Breast epithelium (tissue), 4 donors: ENCODE results near the gene FSTL3. TPM values are rescaled to one million over a fixed set of nuclear protein-coding genes. Genes with fewer than 3 reads are reported as not detected.

Experiments
- DNase-seq, 2 donors: peaks; one replicate each; pipeline ENCODE4 v3.0.0-alpha.2; 2019; ENCODE audit warnings: low spot score in 2 of 2
- H3K27ac ChIP-seq, 2 donors: fragments of 200-600 bp; sonication (generic) in 1 of 2; one replicate each; pipeline ENCODE4 v1.5.1; 2016 to 2019; ENCODE audit warnings: mild to moderate bottlenecking in 1 of 2
- H3K27me3 ChIP-seq, 2 donors: fragments of 200-600 bp; sonication (generic) in 1 of 2; one replicate each; pipeline versions ENCODE4 v1.5.1 to v1.6.0; 2017 to 2019; ENCODE audit warnings: control low read depth in 1 of 2, mild to moderate bottlenecking in 1 of 2
- H3K36me3 ChIP-seq: fragments of 200-600 bp; one replicate; pipeline ENCODE4 v1.5.1; 2019
- H3K4me1 ChIP-seq, 2 donors: fragments of 200-600 bp; sonication (generic); one replicate each; pipeline ENCODE4 v1.5.1; 2016 to 2019; ENCODE audit warnings: control low read depth in 1 of 2
- H3K4me3 ChIP-seq, 3 donors: fragments of 200-600 bp; sonication (generic); 1 replicate in 2 of 3; 2 replicates in 1 of 3; pipeline ENCODE4 v1.5.1; 2016 to 2019; ENCODE audit warnings: mild to moderate bottlenecking in 3 of 3, moderate library complexity in 2 of 3
- H3K9me3 ChIP-seq, 2 donors: fragments of 200-600 bp; sonication (generic) in 1 of 2; one replicate each; pipeline ENCODE4 v1.5.1; 2016 to 2019; ENCODE audit warnings: control low read depth in 1 of 2
- POLR2A ChIP-seq: fragments of 450-650 bp; IDR thresholded peaks from one replicate; pipeline ENCODE4 v1.6.1; 2016; ENCODE audit warnings: antibody characterized with exemption, mild to moderate bottlenecking, moderate library complexity
- POLR2AphosphoS5 ChIP-seq, 3 donors: sonication (generic); formaldehyde crosslinking; IDR thresholded peaks; one replicate each; pipeline ENCODE4 v1.6.1; 2017; ENCODE audit warnings: antibody characterized with exemption in 3 of 3
- intact Hi-C: fragments of 100-400 bp; cut with DNase I; formaldehyde crosslinking; loops from one replicate; pipeline ENCODE4 v1.15.1; 2023; ENCODE audit warnings: low total_unique reads
- total RNA-seq, 3 donors: library from RNA; depleted of rRNA; stranded (reverse); fragments of >200 nt; gene quantifications; one replicate each; pipeline ENCODE4 v1.1.0, GENCODE V29; 2016
- TF ChIP-seq, protein P1 (sequence below), 3 donors: fragments of 450-650 bp; IDR thresholded peaks; one replicate each; pipeline ENCODE4 v1.5.1; 2016 to 2017; ENCODE audit warnings: antibody characterized with exemption in 3 of 3, mild to moderate bottlenecking in 3 of 3, moderate library complexity in 3 of 3

Gene FSTL3
- total RNA-seq, 3 donors from 2014 or later: 37.8 to 198 (median 111) TPM

DNA sequence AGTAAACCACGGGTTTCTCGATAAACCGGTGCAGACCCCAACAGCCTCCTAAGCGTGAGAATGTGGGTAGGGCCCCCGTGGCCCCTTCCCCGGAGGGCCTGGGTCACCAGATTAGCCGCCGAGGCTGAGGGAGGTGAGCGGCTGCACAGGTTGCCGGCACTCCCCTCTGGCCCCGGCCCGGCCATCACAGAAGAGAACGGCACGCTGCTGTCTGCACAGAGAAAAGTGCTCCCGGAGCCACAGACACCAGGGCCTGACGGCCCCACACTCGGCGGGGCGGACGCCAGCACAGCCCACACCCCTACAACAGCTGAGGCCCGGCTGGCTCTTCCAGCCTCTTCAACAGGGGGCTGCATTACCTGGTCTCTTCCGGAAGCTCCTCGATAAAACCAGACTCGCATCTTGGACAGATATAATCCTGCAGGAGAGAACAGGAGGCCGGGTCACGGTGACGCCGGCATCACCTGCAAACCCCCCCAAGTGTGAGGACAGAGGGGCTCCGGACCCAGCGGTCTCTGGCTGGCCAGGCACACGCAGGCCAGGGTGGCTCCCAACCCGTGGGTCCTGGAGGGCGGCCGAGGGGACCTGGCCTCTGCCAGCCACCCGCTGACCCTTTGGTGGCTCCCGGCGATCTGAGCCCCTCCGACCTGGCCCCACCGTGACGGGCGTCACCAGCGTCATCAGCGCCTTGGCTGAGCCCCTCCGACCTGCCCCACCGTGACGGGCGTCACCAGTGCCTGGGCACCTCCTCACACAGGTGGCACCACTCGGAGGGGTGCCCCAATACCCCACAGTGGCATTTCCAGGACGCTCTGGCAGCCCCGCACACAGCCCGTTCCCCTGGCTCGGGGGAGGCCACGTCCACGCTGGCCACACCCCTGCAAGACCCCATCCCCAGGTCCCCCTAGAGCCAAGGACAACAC, 23.5 kb upstream of the FSTL3 start:
- no peak overlapping the region for H3K27ac ChIP-seq
- no peaks in the 10 kb centered on the region for H3K36me3 ChIP-seq
- no peak for DNase-seq
- intact Hi-C loops: no loop called here
- H3K4me3 ChIP-seq: no peak overlapping the region
- H3K4me1 ChIP-seq: no peaks in the 10 kb centered on the region
- TF ChIP-seq, protein P1, sequence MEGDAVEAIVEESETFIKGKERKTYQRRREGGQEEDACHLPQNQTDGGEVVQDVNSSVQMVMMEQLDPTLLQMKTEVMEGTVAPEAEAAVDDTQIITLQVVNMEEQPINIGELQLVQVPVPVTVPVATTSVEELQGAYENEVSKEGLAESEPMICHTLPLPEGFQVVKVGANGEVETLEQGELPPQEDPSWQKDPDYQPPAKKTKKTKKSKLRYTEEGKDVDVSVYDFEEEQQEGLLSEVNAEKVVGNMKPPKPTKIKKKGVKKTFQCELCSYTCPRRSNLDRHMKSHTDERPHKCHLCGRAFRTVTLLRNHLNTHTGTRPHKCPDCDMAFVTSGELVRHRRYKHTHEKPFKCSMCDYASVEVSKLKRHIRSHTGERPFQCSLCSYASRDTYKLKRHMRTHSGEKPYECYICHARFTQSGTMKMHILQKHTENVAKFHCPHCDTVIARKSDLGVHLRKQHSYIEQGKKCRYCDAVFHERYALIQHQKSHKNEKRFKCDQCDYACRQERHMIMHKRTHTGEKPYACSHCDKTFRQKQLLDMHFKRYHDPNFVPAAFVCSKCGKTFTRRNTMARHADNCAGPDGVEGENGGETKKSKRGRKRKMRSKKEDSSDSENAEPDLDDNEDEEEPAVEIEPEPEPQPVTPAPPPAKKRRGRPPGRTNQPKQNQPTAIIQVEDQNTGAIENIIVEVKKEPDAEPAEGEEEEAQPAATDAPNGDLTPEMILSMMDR (IDR thresholded peaks at IDR 0.05): no peak
- TF ChIP-seq POLR2AphosphoS5 (IDR thresholded peaks at IDR 0.05): no peak
- TF ChIP-seq POLR2A: no peak
- no peaks in the 10 kb centered on the region for H3K27me3 ChIP-seq
- H3K9me3 ChIP-seq: no peaks in the 10 kb centered on the region

- Histone ChIP-seq H3K9me3 (no peaks in the 10 kb centered on the region), H3K27me3 (no peaks in the 10 kb centered on the region), H3K27ac (no peak overlapping the region), H3K36me3 (no peaks in the 10 kb centered on the region), H3K4me1 (peaks cover 0 to 6% of the 10 kb centered on the region in 2 donors), H3K4me3 (no peak overlapping the region)
- TF ChIP-seq POLR2AphosphoS5 (IDR thresholded peaks at IDR 0.05): no peak
- no peak for DNase-seq
- intact Hi-C loops: no loop called here
Observed at GRCh38 chr19:653425-653824, 22.8 kb upstream of the FSTL3 start.

DNA sequence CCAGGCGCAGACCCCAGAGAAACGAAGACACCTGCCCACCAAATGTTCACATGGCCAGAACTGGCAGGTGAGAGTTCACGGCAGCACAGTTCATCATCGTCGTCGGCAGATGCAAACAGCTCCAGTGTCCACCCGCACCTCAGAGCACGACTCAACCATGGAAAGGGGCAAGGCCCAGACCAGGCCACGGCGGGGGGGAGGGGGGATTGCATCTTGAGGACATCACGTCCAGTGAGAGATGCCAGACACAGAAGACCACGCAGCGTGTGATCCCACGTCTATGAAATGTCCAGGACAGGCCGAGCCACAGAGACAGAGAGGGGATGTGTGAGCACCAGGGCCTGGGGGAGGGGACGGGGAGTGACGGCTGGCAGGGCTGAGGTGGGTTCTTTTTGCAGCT, 20.5 kb upstream of the FSTL3 start:
- TF ChIP-seq, protein P1 (IDR thresholded peaks at IDR 0.05): no peak
- no peak for TF ChIP-seq POLR2AphosphoS5 (IDR thresholded peaks at IDR 0.05)
- no peak for TF ChIP-seq POLR2A
- Histone ChIP-seq H3K27me3 (no peaks in the 10 kb centered on the region), H3K4me3 (no peak overlapping the region), H3K9me3 (no peaks in the 10 kb centered on the region), H3K27ac (no peak overlapping the region), H3K36me3 (no peaks in the 10 kb centered on the region), H3K4me1 (peaks cover 9 to 15% of the 10 kb centered on the region in 2 donors)
- intact Hi-C loops: no loop called here
- DNase-seq: no peak

- Histone ChIP-seq H3K4me3 (no peak overlapping the region), H3K36me3 (no peaks in the 10 kb centered on the region), H3K9me3 (no peaks in the 10 kb centered on the region), H3K27me3 (no peaks in the 10 kb centered on the region), H3K4me1 (peaks cover 12 to 22% of the 10 kb centered on the region in 2 donors), H3K27ac (no peak overlapping the region)
- intact Hi-C loops: no loop called here
- no peak for DNase-seq
- TF ChIP-seq, protein P1 (IDR thresholded peaks at IDR 0.05): no peak
Observed at GRCh38 chr19:656751-657559, 19.2 kb upstream of the FSTL3 start.

- Histone ChIP-seq H3K27me3 (no peaks in the 10 kb centered on the region), H3K36me3 (no peaks in the 10 kb centered on the region), H3K4me1 (peaks cover 12 to 22% of the 10 kb centered on the region in 2 donors), H3K9me3 (no peaks in the 10 kb centered on the region), H3K27ac (no peak overlapping the region), H3K4me3 (no peak overlapping the region)
- no peak for DNase-seq
- TF ChIP-seq, protein P1 (IDR thresholded peaks at IDR 0.05): no peak
- TF ChIP-seq POLR2AphosphoS5 (IDR thresholded peaks at IDR 0.05): no peak
- TF ChIP-seq POLR2A: no peak
- intact Hi-C loops: no loop called here
Observed at GRCh38 chr19:657611-658010, 18.6 kb upstream of the FSTL3 start.
